Thoracic aorta (tissue), 2 donors: ENCODE measurements around the gene MYH16. TPM values are rescaled to one million over a fixed set of nuclear protein-coding genes. Genes with fewer than 3 reads are reported as not detected.

Experiments used
- ATAC-seq: fragments of 150-250 bp; one replicate; pipeline ENCODE4 v1.8.0; 2017; ENCODE audit warnings: low read depth; ENCODE audit not compliant: insufficient number of reproducible peaks, low FRiP score
- DNase-seq: peaks from one replicate; pipeline ENCODE4 v3.0.0-alpha.2; 2020; ENCODE audit warnings: low spot score
- H3K27ac ChIP-seq, 2 donors: fragments of 200-600 bp; sonication (generic); 1 replicate in 1 of 2; 2 replicates in 1 of 2; pipeline ENCODE4 v1.5.1; 2016; ENCODE audit warnings: mild to moderate bottlenecking in 2 of 2, moderate library complexity in 2 of 2
- H3K27me3 ChIP-seq: fragments of 200-600 bp; sonication (generic); replicated peaks from 2 replicates; pipeline ENCODE4 v1.6.0; 2016; ENCODE audit warnings: mild to moderate bottlenecking; ENCODE audit not compliant: insufficient read depth
- H3K36me3 ChIP-seq: fragments of 200-600 bp; sonication (generic); one replicate; pipeline ENCODE4 v1.5.1; 2016
- H3K4me1 ChIP-seq, 2 donors: fragments of 200-600 bp; sonication (generic); 1 replicate in 1 of 2; 2 replicates in 1 of 2; pipeline versions ENCODE4 v1.5.1 to v1.6.0; 2016; ENCODE audit warnings: low read depth in 2 of 2, mild to moderate bottlenecking in 1 of 2; ENCODE audit not compliant: control insufficient read depth in 1 of 2
- H3K4me3 ChIP-seq: fragments of 200-600 bp; sonication (generic); 2 replicates; pipeline ENCODE4 v1.5.1; 2016; ENCODE audit warnings: mild to moderate bottlenecking
- H3K9me3 ChIP-seq: fragments of 200-600 bp; sonication (generic); 2 replicates; pipeline ENCODE4 v1.5.1; 2016
- CTCF ChIP-seq: fragments of 200-600 bp; sonication (generic); IDR thresholded peaks from one replicate; pipeline ENCODE4 v1.5.1; 2019; ENCODE audit warnings: antibody characterized with exemption
- total RNA-seq, 2 donors: library from RNA; depleted of rRNA; stranded (reverse); fragments of >200 nt; gene quantifications; one replicate each; pipeline versions ENCODE4 v1.1.0 to v1.2.3, GENCODE V29; 2016

MYH16 gene
- total RNA-seq, 2 donors from 2014 or later = not detected

GRCh38 chr7:99258501-99258900, 14.1 kb upstream of the MYH16 start:
- DNase-seq = no peak

GRCh38 chr7:99260395-99260794, 12.2 kb upstream of the MYH16 start:
- no peaks in the 10 kb centered on the region for H3K4me1 ChIP-seq
- no peaks in the 10 kb centered on the region for H3K36me3 ChIP-seq
- no peaks in the 10 kb centered on the region for H3K27me3 ChIP-seq
- DNase-seq (no peak), ATAC-seq (no peak)
- H3K4me3 ChIP-seq = no peak overlapping the region
- H3K27ac ChIP-seq = no peak overlapping the region
- no peaks in the 10 kb centered on the region for H3K9me3 ChIP-seq
- TF ChIP-seq CTCF = no peak

More at GRCh38 chr7:99258501-99258900, 14.1 kb upstream of the MYH16 start:
- H3K27ac ChIP-seq = no peak overlapping the region
- no peak overlapping the region for H3K4me3 ChIP-seq
- peaks cover 0 to 6% of the 10 kb centered on the region in 2 donors for H3K4me1 ChIP-seq
- no peaks in the 10 kb centered on the region for H3K36me3 ChIP-seq
- no peak for ATAC-seq
- TF ChIP-seq CTCF = no peak
- no peaks in the 10 kb centered on the region for H3K9me3 ChIP-seq
- no peaks in the 10 kb centered on the region for H3K27me3 ChIP-seq

- DNase-seq (no peak), ATAC-seq (no peak)
- Histone ChIP-seq H3K27me3 (no peaks in the 10 kb centered on the region), H3K4me3 (no peak overlapping the region), H3K27ac (no peak overlapping the region), H3K4me1 (no peaks in the 10 kb centered on the region), H3K36me3 (no peaks in the 10 kb centered on the region), H3K9me3 (no peaks in the 10 kb centered on the region)
- no peak for TF ChIP-seq CTCF
Observed at GRCh38 chr7:99261646-99262045, 11.0 kb upstream of the MYH16 start.

GRCh38 chr7:99265848-99266480, 6.7 kb upstream of the MYH16 start:
- Histone ChIP-seq H3K27ac (no peak overlapping the region), H3K4me3 (no peak overlapping the region), H3K36me3 (no peaks in the 10 kb centered on the region), H3K4me1 (peaks cover 4 to 19% of the 10 kb centered on the region in 2 donors), H3K27me3 (no peaks in the 10 kb centered on the region), H3K9me3 (no peaks in the 10 kb centered on the region)
- DNase-seq (no peak), ATAC-seq (no peak)
- no peak for TF ChIP-seq CTCF

- Histone ChIP-seq H3K36me3 (no peaks in the 10 kb centered on the region), H3K9me3 (no peaks in the 10 kb centered on the region), H3K27me3 (no peaks in the 10 kb centered on the region), H3K4me3 (no peak overlapping the region), H3K4me1 (peaks cover 4 to 19% of the 10 kb centered on the region in 2 donors), H3K27ac (peak overlapping the region; percentile 62 to 66)
- no peak for TF ChIP-seq CTCF
- peak; percentile 31 for DNase-seq
- ATAC-seq = peak; percentile 80
Observed at GRCh38 chr7:99267481-99267840, 5.2 kb upstream of the MYH16 start.
